PC-3 (cell line): ENCODE data around the gene MPHOSPH9. TPM values are rescaled to one million over a fixed set of nuclear protein-coding genes. Genes with fewer than 3 reads are reported as not detected.

Source experiments
- ATAC-seq: fragments of 200-7000 bp; cut with Tn5 transposase; 2 replicates; pipeline ENCODE4 v1.9.1; 2020; ENCODE audit warnings: mild to moderate bottlenecking, moderate library complexity
- BruUV-seq: library from RNA; stranded (reverse); fragments of 400-500 nt; replicated peaks from 2 replicates; lab custom pipeline; 2021; lab: Mats Ljungman, UMichigan
- CTCF ChIA-PET: fragments of 300-600 bp; sonication (Branson Sonifier 250); formaldehyde crosslinking; loops from one replicate; lab custom pipeline; 2022; ENCODE audit warnings: antibody characterized with exemption; lab: Charles Lee
- POLR2A ChIA-PET: fragments of 300-600 bp; sonication (Branson Sonifier 250); formaldehyde crosslinking; loops from one replicate; lab custom pipeline; 2022; ENCODE audit warnings: antibody characterized with exemption; ENCODE audit not compliant: unreplicated experiment; lab: Charles Lee
- DNase-seq: peaks from one replicate; pipeline ENCODE4 v3.0.0-alpha.2; 2015
- H2AFZ ChIP-seq: fragments of 300-600 bp; sonication (generic); 2 replicates; pipeline ENCODE4 v1.6.0; 2016; ENCODE audit warnings: antibody characterized with exemption, low read length
- H3F3A ChIP-seq: fragments of 300-600 bp; sonication (generic); one replicate; pipeline ENCODE4 v1.6.0; 2017; ENCODE audit warnings: antibody characterized with exemption, low read length, control low read depth, mild to moderate bottlenecking; ENCODE audit not compliant: unreplicated experiment
- H3K27ac ChIP-seq: fragments of 300-600 bp; sonication (generic); 2 replicates; pipeline ENCODE4 v1.5.1; 2016; ENCODE audit warnings: mild to moderate bottlenecking, low read length
- H3K27me3 ChIP-seq: fragments of 300-600 bp; sonication (generic); 2 replicates; pipeline ENCODE4 v1.6.1; 2016; ENCODE audit warnings: low read length, mixed read lengths
- H3K36me3 ChIP-seq: fragments of 300-600 bp; sonication (generic); 2 replicates; pipeline ENCODE4 v1.6.1; 2016; ENCODE audit warnings: low read depth, mixed run types, low read length, mixed read lengths
- H3K4me1 ChIP-seq: fragments of 300-600 bp; sonication (generic); 2 replicates; pipeline ENCODE4 v1.5.1; 2016; ENCODE audit warnings: low read length; ENCODE audit not compliant: insufficient read depth
- H3K4me2 ChIP-seq: fragments of 300-600 bp; sonication (generic); 2 replicates; pipeline ENCODE4 v1.6.0; 2016; ENCODE audit warnings: low read length
- H3K4me3 ChIP-seq: fragments of 300-600 bp; sonication (generic); 2 replicates; pipeline ENCODE4 v1.5.1; 2016; ENCODE audit warnings: mild to moderate bottlenecking, low read length, mixed read lengths
- H3K79me2 ChIP-seq: fragments of 300-600 bp; sonication (generic); 2 replicates; pipeline ENCODE4 v1.6.1; 2017; ENCODE audit warnings: low read length, mixed read lengths
- H3K9ac ChIP-seq: fragments of 300-600 bp; sonication (generic); 2 replicates; pipeline ENCODE4 v1.6.0; 2016; ENCODE audit warnings: mild to moderate bottlenecking, low read length
- H3K9me2 ChIP-seq: fragments of 300-600 bp; sonication (generic); replicated peaks from 2 replicates; pipeline ENCODE4 v1.6.1; 2016; ENCODE audit warnings: mixed run types, low read length, mixed read lengths
- H3K9me3 ChIP-seq: fragments of 300-600 bp; sonication (generic); 2 replicates; pipeline ENCODE4 v1.6.1; 2016; ENCODE audit warnings: low read length, mixed read lengths
- H4K20me1 ChIP-seq: fragments of 300-600 bp; sonication (generic); 2 replicates; pipeline ENCODE4 v1.6.1; 2016; ENCODE audit warnings: low read length, mixed read lengths
- EZH2 ChIP-seq: fragments of 300-600 bp; sonication (generic); IDR thresholded peaks from one replicate; pipeline ENCODE4 v1.6.1; 2017; ENCODE audit warnings: antibody characterized with exemption, mild to moderate bottlenecking, low read length; ENCODE audit not compliant: unreplicated experiment
- EZH2phosphoT487 ChIP-seq: fragments of 300-600 bp; sonication (generic); IDR thresholded peaks from 2 replicates; pipeline ENCODE4 v1.6.1; 2018; ENCODE audit warnings: mild to moderate bottlenecking, antibody characterized with exemption, low read length, borderline replicate concordance
- intact Hi-C: fragments of 100-400 bp; cut with micrococcal nuclease; formaldehyde crosslinking; loops from 2 replicates; pipeline ENCODE4 v1.9.0; 2023
- total RNA-seq: library from RNA; depleted of rRNA; stranded (reverse); fragments of >200 nt; gene quantifications from 2 replicates; pipeline ENCODE4 v1.2.3, GENCODE V29; 2014
- TF ChIP-seq, protein P1 (sequence below): fragments of 300-600 bp; sonication (generic); conservative IDR thresholded peaks from 2 replicates; pipeline ENCODE4 v1.5.1; 2017; ENCODE audit warnings: antibody characterized with exemption, low read depth, mild to moderate bottlenecking, low read length

The MPHOSPH9 gene
- total RNA-seq, 1 experiment from 2014 or later, result 42.5 TPM

- Histone ChIP-seq H3K4me2 (no peak overlapping the region), H3K27me3 (no peaks in the 10 kb centered on the region), H3K9ac (no peak overlapping the region), H2AFZ (no peak overlapping the region), H3K27ac (no peak overlapping the region), H4K20me1 (no peaks in the 10 kb centered on the region), H3K9me3 (no peaks in the 10 kb centered on the region), H3K79me2 (peaks cover 36% of the 10 kb centered on the region), H3K4me1 (peaks cover 10% of the 10 kb centered on the region), H3K36me3 (0 out of 2 replicates have a peak, but pooled peaks cover 9% of the 10 kb centered on the region), H3K9me2 (no peaks in the 10 kb centered on the region), H3F3A (no peaks in the 10 kb centered on the region), H3K4me3 (no peak overlapping the region)
- DNase-seq (no peak), ATAC-seq (no peak)
- intact Hi-C loops, result no loop called here
- TF ChIP-seq EZH2 (no peak), EZH2phosphoT487 (no peak)
- TF ChIP-seq, protein P1, sequence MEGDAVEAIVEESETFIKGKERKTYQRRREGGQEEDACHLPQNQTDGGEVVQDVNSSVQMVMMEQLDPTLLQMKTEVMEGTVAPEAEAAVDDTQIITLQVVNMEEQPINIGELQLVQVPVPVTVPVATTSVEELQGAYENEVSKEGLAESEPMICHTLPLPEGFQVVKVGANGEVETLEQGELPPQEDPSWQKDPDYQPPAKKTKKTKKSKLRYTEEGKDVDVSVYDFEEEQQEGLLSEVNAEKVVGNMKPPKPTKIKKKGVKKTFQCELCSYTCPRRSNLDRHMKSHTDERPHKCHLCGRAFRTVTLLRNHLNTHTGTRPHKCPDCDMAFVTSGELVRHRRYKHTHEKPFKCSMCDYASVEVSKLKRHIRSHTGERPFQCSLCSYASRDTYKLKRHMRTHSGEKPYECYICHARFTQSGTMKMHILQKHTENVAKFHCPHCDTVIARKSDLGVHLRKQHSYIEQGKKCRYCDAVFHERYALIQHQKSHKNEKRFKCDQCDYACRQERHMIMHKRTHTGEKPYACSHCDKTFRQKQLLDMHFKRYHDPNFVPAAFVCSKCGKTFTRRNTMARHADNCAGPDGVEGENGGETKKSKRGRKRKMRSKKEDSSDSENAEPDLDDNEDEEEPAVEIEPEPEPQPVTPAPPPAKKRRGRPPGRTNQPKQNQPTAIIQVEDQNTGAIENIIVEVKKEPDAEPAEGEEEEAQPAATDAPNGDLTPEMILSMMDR, result no peak
- POLR2A ChIA-PET, result no interaction called here
- CTCF ChIA-PET, result interaction anchor here (0.6 kb wide), 1 partner anchor 16 kb away, joined by 3 read pairs; no protein-coding TSS in a partner anchor
- BruUV-seq, result no TSS peak
Measured at GRCh38 chr12:123267991-123268843, 35.3 kb upstream of the MPHOSPH9 start.

GRCh38 chr12:123267335-123267920 lies 34.5 kb upstream of the MPHOSPH9 start:
- Histone ChIP-seq H2AFZ (no peak overlapping the region), H3K4me3 (no peak overlapping the region), H3K27me3 (no peaks in the 10 kb centered on the region), H3K36me3 (peaks cover 10% of the 10 kb centered on the region; the same call in 1 of the 2 replicates), H3K4me1 (peaks cover 10% of the 10 kb centered on the region), H4K20me1 (no peaks in the 10 kb centered on the region), H3K9me2 (no peaks in the 10 kb centered on the region), H3K79me2 (peaks cover 36% of the 10 kb centered on the region), H3K27ac (no peak overlapping the region), H3K9me3 (no peaks in the 10 kb centered on the region), H3K9ac (no peak overlapping the region), H3K4me2 (no peak overlapping the region), H3F3A (no peaks in the 10 kb centered on the region)
- POLR2A ChIA-PET, result no interaction called here
- ATAC-seq (no peak), DNase-seq (no peak)
- CTCF ChIA-PET, result interaction anchor here (0.6 kb wide), 1 partner anchor 17 kb away, joined by 3 read pairs; no protein-coding TSS in a partner anchor
- TF ChIP-seq, protein P1, result no peak
- TF ChIP-seq EZH2, result no peak
- no peak for TF ChIP-seq EZH2phosphoT487
- no TSS peak for BruUV-seq
- intact Hi-C loops, result no loop called here
